Raji (cell line): Measurements from ENCODE around the gene ARAP3.
A peak's percentile ranks its signal among the peaks of the same experiment; 100 is the strongest.

Experiments
- POLR2A ChIP-seq: IDR thresholded peaks from 2 replicates; pipeline ENCODE4 v1.6.1; 2011; ENCODE audit warnings: low read depth, low read length, control low read depth; ENCODE audit not compliant: insufficient read depth

The ARAP3 gene

DNA sequence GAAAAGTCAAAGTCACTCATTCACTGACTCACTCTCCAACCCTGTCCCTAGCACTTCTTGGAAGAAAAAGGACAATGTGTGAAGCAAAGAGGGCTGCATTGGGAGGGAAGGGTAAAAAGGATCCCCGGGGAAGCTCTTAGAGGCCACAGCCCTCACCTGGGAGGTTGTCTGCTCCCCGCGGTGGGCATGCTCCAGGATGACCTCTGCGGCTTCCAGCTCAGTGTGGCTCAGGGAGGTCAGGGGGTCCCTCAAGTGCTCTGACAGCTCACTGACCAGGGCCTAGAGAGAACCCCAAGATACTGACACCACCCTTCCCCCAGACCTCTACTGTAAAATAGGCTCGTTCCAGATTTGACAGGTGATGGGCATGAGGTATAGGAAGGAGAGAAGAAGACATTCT, 34.8 kb downstream of the ARAP3 start:
- TF ChIP-seq POLR2A, result no peak

DNA sequence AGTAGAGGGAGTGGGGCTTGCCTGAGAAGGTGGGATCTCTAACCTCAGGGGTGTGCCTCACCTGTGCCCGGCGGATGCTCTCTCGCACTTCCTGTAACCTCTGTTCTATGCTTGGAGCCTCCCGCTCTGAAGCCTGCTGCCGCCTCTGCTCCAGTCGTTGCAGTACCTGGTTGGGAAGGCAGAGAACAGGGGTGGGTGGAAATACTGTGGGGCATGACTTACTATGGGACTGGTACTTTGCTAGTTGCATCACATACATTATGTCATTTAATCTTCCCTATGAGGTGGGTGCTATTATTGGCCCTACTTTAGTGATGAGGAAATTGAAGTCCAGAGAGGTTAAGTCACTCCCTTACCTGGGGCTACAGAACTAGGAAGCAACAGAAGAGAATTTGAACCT, 36.0 kb downstream of the ARAP3 start:
- no peak for TF ChIP-seq POLR2A

DNA sequence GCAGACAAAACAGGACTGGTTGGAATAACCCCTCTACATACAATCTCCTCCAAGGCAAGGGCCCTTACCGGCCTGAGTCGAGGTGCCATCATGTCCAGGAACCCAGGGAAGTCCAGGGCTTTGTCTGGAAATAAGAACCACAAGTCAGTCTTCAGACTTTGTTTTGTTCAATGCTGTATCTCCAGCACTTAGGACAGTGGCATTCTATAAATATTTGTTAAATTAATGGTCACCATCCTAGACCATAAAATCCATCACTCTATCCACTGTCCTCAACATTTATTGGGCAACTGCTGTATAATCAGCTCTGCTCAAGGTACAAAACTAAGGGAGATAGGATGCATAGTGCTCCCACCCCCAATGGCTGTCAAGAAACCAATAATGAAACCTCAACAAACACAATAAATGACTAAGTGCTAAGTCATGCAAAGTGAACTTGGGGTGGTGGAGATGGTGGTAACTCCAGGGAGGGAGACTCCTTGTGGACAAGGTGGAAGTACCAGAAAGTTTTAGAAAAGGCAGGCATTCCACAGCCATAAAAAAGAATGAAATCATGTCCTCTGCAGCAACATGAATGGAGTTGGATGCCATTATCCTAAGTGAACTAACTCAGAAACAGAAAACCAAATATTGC, 40.3 kb downstream of the ARAP3 start:
- TF ChIP-seq POLR2A, result no peak

DNA sequence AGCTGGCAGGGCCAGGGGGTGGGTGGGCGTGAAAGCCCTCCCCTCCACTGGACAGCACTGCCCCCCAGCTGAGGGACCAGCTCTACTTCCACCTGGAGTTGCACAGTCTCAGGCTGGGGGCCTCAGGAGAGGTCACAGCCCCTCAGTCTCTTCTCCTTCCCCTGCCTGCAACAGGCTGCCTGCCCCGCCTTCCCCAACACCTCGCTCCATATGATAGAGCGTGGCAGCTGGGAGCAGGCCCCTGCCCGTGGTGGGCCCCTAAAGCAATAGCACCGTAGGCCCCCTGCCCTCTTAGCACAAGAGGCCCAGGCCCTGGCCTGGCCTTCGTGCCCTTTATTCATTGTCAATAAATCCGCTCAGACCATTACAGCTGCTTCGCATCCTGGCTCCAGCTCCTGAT, 41.3 kb downstream of the ARAP3 start:
- no peak for TF ChIP-seq POLR2A

- no peak for TF ChIP-seq POLR2A
Observed at GRCh38 chr5:141640051-141640415, 42.0 kb downstream of the ARAP3 start.

DNA sequence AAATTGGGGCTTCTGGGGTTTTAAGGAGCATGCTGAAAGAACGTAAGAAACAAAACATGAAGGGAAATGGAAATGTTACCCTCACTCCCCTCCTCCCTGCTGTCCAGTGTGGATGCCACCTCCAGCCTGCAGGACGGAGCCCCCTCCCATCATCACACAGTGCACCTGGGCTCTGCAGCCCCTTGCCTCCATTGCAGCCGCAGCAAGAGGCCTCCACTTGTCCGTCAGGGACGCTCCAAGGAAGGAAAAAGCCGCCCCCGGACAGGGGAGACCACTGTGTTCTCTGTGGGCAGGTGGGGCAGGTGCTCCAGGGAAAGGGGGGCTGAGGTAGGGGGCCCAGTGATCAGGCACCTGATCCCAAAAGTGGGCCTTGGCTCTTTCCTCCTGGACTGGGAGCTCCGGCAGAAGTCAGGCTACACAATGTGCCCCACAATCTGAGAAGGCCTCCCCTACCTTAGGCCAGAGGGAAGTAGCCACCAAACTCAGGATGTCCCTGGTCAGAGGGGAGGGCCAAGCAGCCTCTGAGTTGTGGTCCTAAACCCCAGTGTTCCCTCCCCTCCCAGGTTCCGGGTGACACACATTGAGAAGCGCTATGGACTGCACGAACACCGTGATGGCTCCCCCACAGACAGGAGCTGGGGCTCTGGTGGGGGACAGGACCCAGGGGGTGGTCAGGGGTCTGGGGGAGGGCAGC, 42.5 kb downstream of the ARAP3 start:
- no peak for TF ChIP-seq POLR2A

DNA sequence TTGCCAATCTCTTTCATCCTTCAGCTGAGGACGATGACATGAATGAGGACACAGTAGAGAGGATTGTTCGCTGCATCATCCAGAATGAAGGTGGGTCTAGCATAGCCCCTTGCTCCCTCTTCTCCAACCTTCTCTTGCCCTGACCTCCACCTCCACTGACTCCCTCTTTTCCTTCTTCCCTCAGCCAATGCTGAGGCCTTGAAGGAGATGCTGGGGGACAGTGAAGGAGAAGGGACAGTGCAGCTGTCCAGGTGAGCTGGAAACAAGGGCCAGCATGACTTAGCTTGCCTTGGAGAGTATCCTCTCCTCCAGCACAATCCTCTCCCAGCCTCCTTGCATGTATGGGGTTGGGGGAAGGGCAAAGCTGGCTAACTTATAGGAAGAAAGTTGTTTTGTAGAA, 43.3 kb downstream of the ARAP3 start:
- no peak for TF ChIP-seq POLR2A

GRCh38 chr5:141637767-141638419, 44.1 kb downstream of the ARAP3 start:
- TF ChIP-seq POLR2A, result 0 out of 2 replicates have a peak, but pooled peaks have one; percentile 10

- TF ChIP-seq POLR2A, result no peak
Observed at GRCh38 chr5:141637123-141637766, 44.8 kb downstream of the ARAP3 start.

DNA sequence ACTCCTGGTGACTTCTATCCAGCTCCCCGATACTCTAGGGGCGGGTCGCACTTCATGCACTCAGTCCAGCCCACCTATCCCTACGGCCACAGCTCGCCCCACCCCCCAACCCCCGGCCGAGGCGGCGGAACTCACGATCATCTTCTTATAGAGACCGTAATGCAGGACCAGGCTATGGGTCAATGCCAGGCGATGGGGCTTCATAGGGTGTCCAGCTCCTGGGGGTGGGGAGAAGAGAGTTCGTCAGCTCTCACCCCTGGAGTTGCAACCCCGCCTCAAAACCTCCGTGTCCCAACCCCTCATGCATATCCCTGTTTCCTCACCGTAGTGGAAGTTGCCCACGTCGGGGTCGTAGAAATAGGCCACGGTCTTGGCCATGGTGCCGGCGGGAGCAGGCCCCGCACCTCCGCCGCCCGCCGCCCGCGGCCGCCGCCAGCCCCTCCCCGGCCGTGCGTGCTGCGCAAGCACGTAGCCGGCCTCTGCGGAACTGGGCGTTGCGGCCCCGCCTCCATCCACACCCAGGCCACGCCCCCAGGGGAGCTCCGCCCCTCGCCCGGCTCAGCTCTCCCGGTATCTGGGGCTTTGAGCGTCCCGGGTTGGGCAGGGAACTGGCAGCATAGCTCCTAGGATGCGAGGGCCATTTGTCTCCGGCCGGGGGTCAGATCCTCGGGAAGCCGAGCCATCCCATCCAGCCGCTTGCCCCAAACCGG, 45.5 kb downstream of the ARAP3 start, which contains the start of the genes HDAC3 and RELL2:
TSS of gene HDAC3 (minus strand) at position 437 of the 710 bp plus-strand sequence. CDS start at position 378, 59 bp downstream.
TSS of gene RELL2 (plus strand) at position 585 of the 710 bp plus-strand sequence. CDS start 1,229 bp downstream, outside the sequence.
- TF ChIP-seq POLR2A, result peak; percentile 95

GRCh38 chr5:141636106-141636412, 46.0 kb downstream of the ARAP3 start:
- no peak for TF ChIP-seq POLR2A

DNA sequence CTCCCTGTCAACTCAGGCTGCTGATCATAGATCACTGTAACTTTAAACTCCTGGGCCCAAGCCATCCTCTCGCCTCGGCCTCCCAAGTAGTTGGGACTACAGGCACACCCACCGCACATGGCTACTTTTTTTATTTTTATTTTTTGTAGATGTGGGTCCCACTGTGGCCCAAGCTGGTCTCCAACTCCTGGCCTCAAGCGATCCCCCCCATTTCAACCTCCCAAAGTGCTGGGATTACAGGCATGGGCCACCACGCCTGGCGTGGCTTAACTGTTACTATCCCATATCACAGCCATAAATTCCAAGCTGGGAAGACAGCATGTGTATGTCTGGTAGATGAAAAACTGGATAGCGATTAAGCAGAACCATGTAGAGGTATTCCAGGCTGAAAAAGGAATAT, 46.4 kb downstream of the ARAP3 start:
- no peak for TF ChIP-seq POLR2A

DNA sequence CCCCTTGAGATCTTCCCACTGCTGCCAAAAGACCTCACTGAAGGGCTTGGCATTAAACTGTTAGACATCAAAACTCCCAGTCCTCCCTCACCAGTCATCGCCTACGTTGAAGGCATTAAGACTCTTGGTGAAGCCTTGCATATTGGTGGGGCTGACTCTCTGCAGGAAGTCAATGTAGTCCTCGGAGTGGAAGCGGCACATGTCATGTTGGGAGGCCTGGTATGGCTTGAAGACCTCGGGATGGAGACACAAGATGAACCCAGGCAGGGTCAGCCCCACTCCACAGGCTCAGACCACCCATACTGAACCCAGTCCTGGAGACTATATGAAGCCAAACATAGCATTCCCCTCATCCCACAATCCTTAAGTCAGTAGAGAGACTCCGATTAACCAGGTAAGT, 47.3 kb downstream of the ARAP3 start:
- no peak for TF ChIP-seq POLR2A

DNA sequence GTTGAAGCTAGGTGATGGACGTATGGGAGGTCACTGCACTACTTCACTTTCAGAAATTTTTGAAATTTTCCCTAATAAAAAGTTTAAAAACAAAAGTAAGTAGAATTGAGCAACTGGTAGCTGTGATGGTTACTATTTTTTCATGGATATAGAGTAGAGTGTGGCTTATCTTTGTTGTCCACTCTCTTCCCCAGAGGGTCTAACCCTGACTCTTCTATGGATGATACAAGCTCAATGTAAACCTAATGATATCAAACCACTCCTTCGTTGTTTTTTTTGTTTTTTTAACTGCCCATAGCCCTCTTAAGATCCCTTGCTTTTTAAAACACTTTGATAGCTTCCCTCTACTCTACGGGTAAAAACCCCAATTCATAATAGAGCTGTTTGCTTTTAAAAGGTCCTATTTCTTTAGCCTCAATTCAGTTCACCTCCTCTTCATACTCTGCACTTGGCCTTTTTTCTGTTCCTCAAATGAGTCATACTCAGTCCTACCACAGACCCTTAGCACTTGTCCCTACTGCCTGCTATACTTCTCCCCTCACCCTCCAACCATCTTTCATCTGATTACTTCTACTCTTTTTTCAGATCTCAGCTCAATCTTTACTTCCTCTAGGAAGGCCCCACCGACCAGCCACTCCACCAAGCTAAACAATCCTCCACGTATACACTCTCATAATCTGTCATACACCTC, 48.0 kb downstream of the ARAP3 start:
- no peak for TF ChIP-seq POLR2A

GRCh38 chr5:141632650-141633049, 49.4 kb downstream of the ARAP3 start:
- TF ChIP-seq POLR2A, result no peak

DNA sequence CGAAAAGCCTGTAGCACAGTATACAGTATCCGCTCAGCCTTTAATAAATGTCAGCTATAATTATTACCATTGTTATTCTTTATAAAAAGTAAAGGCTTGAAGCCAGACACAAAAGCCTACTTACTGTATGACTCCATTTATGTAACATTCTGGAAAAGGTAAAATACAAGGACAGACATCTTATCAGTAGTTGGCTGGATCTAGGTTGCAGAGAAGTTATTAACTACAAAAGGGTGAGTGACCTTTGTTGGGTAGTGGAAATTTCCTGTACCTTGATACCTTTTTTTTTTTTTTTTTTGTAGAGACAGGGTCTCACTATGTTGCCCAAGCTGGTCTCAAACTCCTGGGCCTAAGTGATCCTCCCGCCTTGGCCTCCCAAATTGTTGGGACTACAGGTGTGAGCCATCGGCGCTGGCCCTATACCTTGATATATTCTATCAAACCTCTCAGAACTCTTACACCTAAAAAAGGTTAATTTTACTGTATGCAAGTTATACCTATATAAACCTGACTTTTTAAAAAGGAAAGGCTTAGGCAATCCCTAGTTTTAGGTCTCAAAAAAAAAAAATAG, 51.4 kb downstream of the ARAP3 start:
- TF ChIP-seq POLR2A, result no peak
